Body of pancreas (tissue), 4 donors: ENCODE measurements around the gene NDRG3. TPM values are rescaled to one million over a fixed set of nuclear protein-coding genes. Genes with fewer than 3 reads are reported as not detected.
"Not testable (repeated sequence)": the region's sequence is repeated elsewhere in the genome, so short reads cannot be mapped to it uniquely, and the experiment has no call there.

Experiments
- ATAC-seq: fragments of 150-250 bp; one replicate; pipeline ENCODE4 v1.9.1; 2016
- DNase-seq, 4 donors: peaks; one replicate each; pipeline ENCODE4 v3.0.0-alpha.2; 2019
- H3K27ac ChIP-seq, 4 donors: fragments of 200-600 bp; sonication (generic); 1 replicate in 3 of 4; 2 replicates in 1 of 4; pipeline versions ENCODE4 v1.5.1 to v1.6.1; 2016 to 2019; ENCODE audit warnings: mild to moderate bottlenecking in 1 of 4, mixed read lengths in 1 of 4, moderate library complexity in 1 of 4
- H3K27me3 ChIP-seq, 2 donors: fragments of 200-600 bp; sonication (generic); one replicate each; pipeline ENCODE4 v1.6.0; 2016; ENCODE audit warnings: mild to moderate bottlenecking in 1 of 2
- H3K36me3 ChIP-seq, 2 donors: fragments of 200-600 bp; sonication (generic); replicated peaks in 1 of 2; 2 replicates each; pipeline ENCODE4 v1.5.1; 2016; ENCODE audit warnings: low read depth in 2 of 2; ENCODE audit not compliant: insufficient read depth in 1 of 2
- H3K4me1 ChIP-seq: fragments of 200-600 bp; sonication (generic); one replicate; pipeline ENCODE4 v1.6.0; 2016
- H3K4me3 ChIP-seq, 2 donors: fragments of 200-600 bp; sonication (generic); 1 replicate in 1 of 2; 2 replicates in 1 of 2; pipeline ENCODE4 v1.5.1; 2016 to 2019
- H3K9me3 ChIP-seq, 3 donors: fragments of 200-600 bp; sonication (generic); 1 replicate in 2 of 3; 2 replicates in 1 of 3; pipeline ENCODE4 v1.5.1; 2016
- CTCF ChIP-seq, 7 experiments: fragments of 450-650 bp in 4 of 7; fragments of 200-600 bp in 3 of 7; sonication (generic) in 3 of 7; IDR thresholded peaks; one replicate each; pipeline ENCODE4 v1.5.1; 2016 to 2019; ENCODE audit warnings: antibody characterized with exemption in 7 of 7
- POLR2A ChIP-seq, 3 donors: fragments of 450-650 bp; IDR thresholded peaks; one replicate each; pipeline ENCODE4 v1.6.1; 2016; ENCODE audit warnings: antibody characterized with exemption in 3 of 3, mild to moderate bottlenecking in 2 of 3
- WGBS, 2 donors: methylation state at CpG; one replicate each; pipeline ENCODE4 v1.1.5; 2017; 5-methylcytosine and 5-hydroxymethylcytosine counted together
- intact Hi-C: fragments of 100-400 bp; cut with DNase I; formaldehyde crosslinking; loops from one replicate; pipeline ENCODE4 v1.15.1; 2023
- total RNA-seq, 2 donors: library from RNA; depleted of rRNA; stranded (reverse); fragments of >200 nt; gene quantifications; one replicate each; pipeline ENCODE4 v1.1.0, GENCODE V29; 2016

The NDRG3 gene
- total RNA-seq, 2 donors from 2014 or later, result 9.2 to 11.9 TPM

GRCh38 chr20:36686504-36686903 is 59.4 kb downstream of the NDRG3 start:
- no peak for TF ChIP-seq CTCF (IDR thresholded peaks at IDR 0.05)
- TF ChIP-seq POLR2A (IDR thresholded peaks at IDR 0.05), result no peak
- no peak for ATAC-seq
- no peak overlapping the region for H3K27ac ChIP-seq

GRCh38 chr20:36684747-36685146 is 61.1 kb downstream of the NDRG3 start:
- H3K27me3 ChIP-seq, result no peaks in the 10 kb centered on the region
- intact Hi-C loops, result no loop called here
- ATAC-seq (no peak), DNase-seq (no peak)
- H3K36me3 ChIP-seq, result no peaks in the 10 kb centered on the region
- TF ChIP-seq POLR2A (IDR thresholded peaks at IDR 0.05) (no peak), CTCF (IDR thresholded peaks at IDR 0.05) (no peak)
- H3K4me3 ChIP-seq, result no peak overlapping the region
- H3K9me3 ChIP-seq, result no peaks in the 10 kb centered on the region
- WGBS, 2 donors, result 86 to 98% methylated on average over 6 of the region's 6 CpGs
- H3K27ac ChIP-seq, result no peak overlapping the region
- no peaks in the 10 kb centered on the region for H3K4me1 ChIP-seq

More at GRCh38 chr20:36686504-36686903, 59.4 kb downstream of the NDRG3 start:
- Histone ChIP-seq H3K36me3 (no peaks in the 10 kb centered on the region), H3K4me1 (no peaks in the 10 kb centered on the region), H3K9me3 (no peaks in the 10 kb centered on the region), H3K4me3 (no peak overlapping the region), H3K27me3 (no peaks in the 10 kb centered on the region)
- WGBS, 2 donors, result 71 to 92% methylated on average over 2 of the region's 2 CpGs
- no peak for DNase-seq
- intact Hi-C loops, result no loop called here

- Histone ChIP-seq H3K27ac (no peak overlapping the region), H3K9me3 (no peaks in the 10 kb centered on the region), H3K4me3 (no peak overlapping the region), H3K36me3 (no peaks in the 10 kb centered on the region), H3K27me3 (no peaks in the 10 kb centered on the region), H3K4me1 (no peaks in the 10 kb centered on the region)
- no peak for TF ChIP-seq POLR2A (IDR thresholded peaks at IDR 0.05)
- TF ChIP-seq CTCF (IDR thresholded peaks at IDR 0.05), result no peak
- intact Hi-C loops, result no loop called here
- DNase-seq (no peak), ATAC-seq (no peak)
- 73 to 79% methylated on average over 1 of the region's 1 CpG for WGBS, 2 donors
Observed at GRCh38 chr20:36682311-36682710, 63.6 kb downstream of the NDRG3 start.

- Histone ChIP-seq H3K27ac (no peak overlapping the region), H3K27me3 (no peaks in the 10 kb centered on the region), H3K4me3 (no peak overlapping the region), H3K9me3 (no peaks in the 10 kb centered on the region), H3K36me3 (no peaks in the 10 kb centered on the region), H3K4me1 (no peaks in the 10 kb centered on the region)
- WGBS, 2 donors, result 94 to 97% methylated on average over 6 to 8 of the region's 8 CpGs
- no peak for DNase-seq
- intact Hi-C loops, result no loop called here
- ATAC-seq, result no peak
- TF ChIP-seq CTCF (IDR thresholded peaks at IDR 0.05), result no peak
- TF ChIP-seq POLR2A (IDR thresholded peaks at IDR 0.05), result no peak
Observed at GRCh38 chr20:36677422-36677771, 68.5 kb downstream of the NDRG3 start.

- H3K27ac ChIP-seq, result no peak overlapping the region
- H3K27me3 ChIP-seq, result no peaks in the 10 kb centered on the region
- H3K36me3 ChIP-seq, result no peaks in the 10 kb centered on the region
- H3K4me1 ChIP-seq, result no peaks in the 10 kb centered on the region
- WGBS, 2 donors, result 96 to 100% methylated on average over 1 to 27 of the region's 27 CpGs
- ATAC-seq (no peak), DNase-seq (no peak)
- intact Hi-C loops, result no loop called here
- H3K4me3 ChIP-seq, result no peak overlapping the region
- no peaks in the 10 kb centered on the region for H3K9me3 ChIP-seq
- TF ChIP-seq POLR2A (IDR thresholded peaks at IDR 0.05) (no peak), CTCF (IDR thresholded peaks at IDR 0.05) (no peak)
Observed at GRCh38 chr20:36676701-36677421, 69.0 kb downstream of the NDRG3 start.

GRCh38 chr20:36675545-36675944 is 70.3 kb downstream of the NDRG3 start:
- H3K27me3 ChIP-seq, H3K9me3 ChIP-seq, intact Hi-C loops, H3K4me3 ChIP-seq, H3K27ac ChIP-seq, H3K36me3 ChIP-seq, DNase-seq, H3K4me1 ChIP-seq, ATAC-seq: not testable (repeated sequence)
- WGBS, 2 donors, result 96% methylated on average over 8 of the region's 8 CpGs
